ENCODE results near the gene CLMN.

Gene CLMN

DNA sequence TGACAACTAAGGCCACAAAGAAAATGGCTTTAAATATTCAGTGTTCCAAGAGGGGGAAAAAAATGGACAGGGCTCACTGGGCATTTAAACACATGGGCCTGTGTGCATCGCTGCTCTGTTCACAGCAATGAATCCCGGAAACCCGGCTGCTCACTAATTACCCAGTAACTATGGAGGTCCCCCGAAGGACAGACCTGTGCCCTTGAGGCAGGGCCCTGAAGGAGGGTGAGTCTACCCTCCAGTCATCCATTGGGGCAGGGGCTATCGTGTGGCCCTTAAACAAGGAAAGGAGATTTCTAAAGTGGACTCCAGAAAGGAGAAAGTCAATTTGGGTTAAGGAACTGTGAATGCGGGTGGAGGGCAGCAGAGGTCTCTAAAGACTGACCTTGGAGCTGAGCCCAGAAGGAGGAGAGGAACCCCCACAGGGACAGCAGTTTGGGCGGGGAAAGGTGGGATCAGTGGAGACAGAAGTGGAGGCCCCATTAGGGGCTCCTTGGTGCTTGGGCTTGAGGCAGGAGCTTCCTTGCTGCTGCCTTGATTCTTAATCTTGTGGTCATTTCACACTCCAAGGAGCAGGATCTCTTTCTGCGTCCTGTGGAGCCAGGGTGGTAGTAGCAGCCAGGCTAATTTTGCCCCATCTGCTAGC lies 1.4 kb upstream of the CLMN start:
- DNase-seq: no peak

DNA sequence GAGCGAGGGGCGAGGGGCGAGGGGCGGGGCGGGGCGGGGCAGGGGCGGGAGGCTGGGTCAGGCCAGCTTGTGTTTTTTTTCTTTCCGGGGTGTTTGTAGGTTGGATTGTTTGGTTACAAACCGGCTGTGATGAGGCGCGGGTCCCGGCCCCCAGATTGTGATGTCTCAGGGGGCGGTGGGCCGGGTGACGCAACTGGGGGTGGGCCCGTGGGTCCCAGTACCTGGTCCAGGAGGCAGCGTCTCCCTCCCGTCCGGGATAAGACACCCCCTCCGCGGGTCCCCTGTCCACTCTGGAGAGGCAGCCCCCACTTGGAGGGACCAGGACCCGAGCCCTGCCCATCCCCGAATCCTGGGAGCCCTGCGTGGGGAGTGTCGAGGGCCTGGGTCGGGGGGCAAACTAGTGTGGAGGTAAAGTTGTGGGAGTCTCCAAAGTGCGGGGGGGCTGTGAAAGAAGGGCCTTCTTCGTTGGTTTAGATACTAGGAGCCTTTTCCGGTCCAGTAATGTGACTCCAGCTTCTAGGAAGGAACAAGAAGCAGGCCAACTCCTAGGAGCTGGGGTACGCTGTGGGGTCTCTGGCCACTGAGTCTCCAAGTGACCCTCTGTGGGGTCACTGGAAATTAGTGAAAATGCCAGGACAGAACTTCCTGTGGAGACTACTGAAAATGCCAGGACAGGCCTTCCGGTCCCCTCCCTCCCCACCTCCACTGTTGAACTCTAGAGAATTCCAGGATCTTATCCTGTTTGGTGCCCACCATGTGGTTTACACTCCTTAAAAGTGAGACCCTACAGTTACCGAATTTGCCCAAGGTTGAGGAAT lies 579 bp upstream of the CLMN start:
- DNase-seq: no peak

DNA sequence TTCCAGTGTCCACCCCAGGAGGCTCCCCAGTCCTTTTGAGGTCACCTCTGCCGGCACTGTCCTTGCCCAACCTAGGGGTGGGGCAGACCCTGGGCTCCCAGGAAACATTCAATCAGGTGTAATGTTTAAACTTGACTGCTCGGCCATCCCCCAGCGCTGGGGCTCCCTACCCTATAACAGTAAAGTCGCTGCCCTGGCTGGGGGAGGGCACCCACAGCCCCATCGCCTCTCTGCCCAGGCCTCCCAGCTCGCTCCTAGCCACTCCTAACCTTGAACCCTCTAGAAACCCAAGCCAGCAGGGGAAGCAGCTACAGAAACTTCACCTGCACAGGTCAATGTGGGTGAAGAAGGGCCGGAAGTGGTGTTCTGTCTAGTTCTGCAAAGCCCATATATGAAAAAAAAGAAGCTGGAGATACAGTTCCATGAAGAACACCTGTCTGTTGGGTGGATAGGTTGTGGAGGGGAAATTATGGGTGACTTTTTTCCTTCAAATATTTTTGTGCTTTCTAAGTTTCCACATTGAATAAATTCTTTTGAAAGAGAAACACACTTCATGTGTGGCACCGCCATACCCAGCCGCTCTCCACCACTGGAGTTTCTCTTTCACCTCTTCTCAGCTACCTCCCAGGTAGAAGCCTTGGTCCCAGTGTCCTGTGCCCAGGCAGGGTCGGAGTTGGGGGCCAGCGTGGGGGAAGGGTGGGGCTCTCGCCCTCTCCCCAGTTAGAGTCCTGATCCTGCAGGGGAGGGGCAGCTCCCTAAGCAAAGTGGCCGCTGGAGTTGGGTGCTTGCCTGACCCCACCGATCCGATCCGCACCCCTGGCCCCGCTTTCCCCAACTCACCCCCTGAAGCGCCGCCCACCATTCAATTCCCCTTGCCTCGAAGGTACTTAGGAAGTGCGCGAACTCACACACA lies 1.1 kb downstream of the CLMN start:
- DNase-seq: no peak

- no peak for DNase-seq
These were observed 1.8 kb downstream of the CLMN start for GRCh38 chr14:95317817-95318343.

- no peak for DNase-seq
These were observed 2.9 kb downstream of the CLMN start for GRCh38 chr14:95316821-95317220.

DNA sequence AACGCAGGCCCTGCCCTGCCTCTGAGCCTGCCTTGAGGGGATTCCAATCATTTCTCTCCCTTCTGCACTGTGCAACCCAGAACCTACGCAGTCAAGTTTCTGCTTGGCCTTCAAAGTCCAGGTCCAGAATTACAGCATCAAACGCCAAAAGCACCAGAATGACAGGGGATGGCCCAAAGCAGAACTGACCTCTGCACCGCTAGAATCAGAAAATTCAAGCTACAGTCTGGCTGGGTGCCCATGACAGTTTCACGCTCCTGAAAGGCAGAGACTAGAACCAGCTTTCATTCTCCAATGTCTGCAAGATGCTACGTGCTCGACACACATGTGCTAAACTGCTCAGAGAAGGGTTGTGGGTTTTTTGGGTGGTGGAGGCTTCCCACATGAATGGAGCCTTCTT lies 4.1 kb downstream of the CLMN start:
- DNase-seq: no peak

- DNase-seq: no peak
These were observed 4.6 kb downstream of the CLMN start for GRCh38 chr14:95315156-95315555.

- no peak for DNase-seq
These were observed 5.1 kb downstream of the CLMN start for GRCh38 chr14:95314609-95315008.

- DNase-seq: no peak
These were observed 6.0 kb downstream of the CLMN start for GRCh38 chr14:95313707-95314106.

GRCh38 chr14:95313190-95313589 lies 6.5 kb downstream of the CLMN start:
- no peak for DNase-seq

DNA sequence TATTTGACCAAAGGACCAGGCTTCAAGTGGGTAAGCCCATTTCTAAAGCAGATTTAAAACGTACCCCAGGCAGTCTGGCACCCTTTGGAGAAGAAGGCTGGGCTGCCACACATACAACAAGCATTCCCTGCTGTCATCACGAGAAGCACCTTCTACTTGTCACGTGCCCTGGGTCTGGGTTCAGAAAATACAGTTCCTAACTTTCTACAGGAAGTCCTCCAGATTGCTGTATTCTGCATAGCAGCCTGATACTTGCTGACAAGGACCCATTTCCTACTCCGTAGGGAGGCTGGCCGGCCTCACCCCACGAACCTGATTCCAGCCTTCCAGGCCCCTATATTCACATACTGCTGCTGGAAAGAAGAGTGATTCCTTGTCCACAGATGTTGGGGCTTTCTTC lies 7.4 kb downstream of the CLMN start:
- DNase-seq: no peak

- DNase-seq: peak; percentile 38
These were observed 8.0 kb downstream of the CLMN start for GRCh38 chr14:95311752-95312151.

DNA sequence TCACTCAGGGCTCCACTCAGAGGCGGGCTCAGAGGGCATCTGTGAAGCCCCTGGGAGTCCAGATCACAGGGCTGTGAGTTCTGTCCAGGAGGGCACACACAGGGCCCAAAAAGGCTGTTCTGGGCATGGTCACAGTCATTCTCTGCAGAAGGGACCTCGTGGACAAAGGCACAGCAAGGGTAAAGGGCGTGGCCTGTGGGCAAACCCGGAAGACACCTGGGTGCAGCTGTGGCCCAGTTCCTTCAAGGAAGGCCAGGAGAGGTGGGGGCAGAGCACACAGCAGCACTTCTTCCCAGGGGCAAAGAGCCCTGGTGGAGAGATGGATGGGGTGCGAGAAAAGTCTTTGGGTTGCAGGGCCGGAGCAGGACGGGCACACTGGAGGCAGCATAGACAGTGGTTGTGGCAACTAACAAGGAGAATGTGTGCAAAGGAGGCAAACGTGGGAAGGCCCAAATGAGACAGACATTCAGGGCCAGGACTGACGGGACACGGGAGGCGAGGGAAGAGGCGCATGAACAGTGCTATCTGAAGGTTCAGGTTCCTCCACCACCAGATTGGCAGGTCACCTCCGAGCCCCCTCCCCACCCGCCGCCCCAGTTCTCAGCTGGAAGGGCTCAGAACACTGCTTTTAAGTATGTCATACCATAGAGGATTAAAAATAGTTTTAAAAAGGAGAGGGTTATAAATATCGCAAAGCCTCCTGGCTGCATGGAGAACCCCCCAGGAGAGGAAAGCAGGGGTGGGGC lies 8.9 kb downstream of the CLMN start:
- no peak for DNase-seq

- no peak for DNase-seq
These were observed 10.3 kb downstream of the CLMN start for GRCh38 chr14:95309261-95310051.

DNA sequence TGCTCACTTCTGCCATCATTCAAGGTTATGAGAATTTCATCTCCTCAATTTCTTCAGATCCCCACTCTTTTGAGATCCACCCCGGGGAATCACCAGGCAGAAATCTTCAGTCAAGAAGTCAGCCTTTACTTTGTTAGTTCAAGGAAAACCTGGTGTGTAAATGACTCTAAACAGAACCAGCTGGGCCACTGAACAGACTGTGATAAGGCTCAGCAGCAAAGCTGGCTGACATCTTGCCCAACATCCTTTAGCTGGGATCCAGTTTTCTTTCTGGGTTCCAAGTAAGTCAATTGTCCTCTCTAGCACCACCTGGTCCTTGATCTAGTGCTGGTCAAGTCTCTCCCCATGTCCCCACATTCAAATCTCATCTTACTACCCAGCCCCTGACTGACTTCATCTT lies 11.6 kb downstream of the CLMN start:
- DNase-seq: no peak

GRCh38 chr14:95307402-95308041 lies 12.2 kb downstream of the CLMN start:
- no peak for DNase-seq

- no peak for DNase-seq
These were observed 13.8 kb downstream of the CLMN start for GRCh38 chr14:95305940-95306339.

DNA sequence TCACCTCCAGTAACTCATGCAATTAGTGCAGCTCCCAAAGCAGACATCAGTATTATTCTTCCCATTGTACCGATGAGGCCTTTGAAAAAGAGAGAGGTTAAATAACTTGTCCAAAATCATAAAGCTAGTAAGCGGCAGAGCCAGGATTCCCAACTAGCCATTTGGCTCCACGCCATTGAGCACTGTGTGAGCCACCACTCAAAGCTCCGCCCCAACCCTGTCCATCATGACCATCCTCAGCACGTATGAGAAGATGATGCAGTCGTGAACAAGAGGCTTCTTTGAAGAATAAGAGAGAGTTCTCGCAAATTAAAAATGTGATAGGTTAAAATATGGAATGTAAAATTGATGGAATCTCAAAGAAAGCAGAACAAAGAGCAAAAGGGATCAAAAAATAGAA lies 14.6 kb downstream of the CLMN start:
- no peak for DNase-seq

DNA sequence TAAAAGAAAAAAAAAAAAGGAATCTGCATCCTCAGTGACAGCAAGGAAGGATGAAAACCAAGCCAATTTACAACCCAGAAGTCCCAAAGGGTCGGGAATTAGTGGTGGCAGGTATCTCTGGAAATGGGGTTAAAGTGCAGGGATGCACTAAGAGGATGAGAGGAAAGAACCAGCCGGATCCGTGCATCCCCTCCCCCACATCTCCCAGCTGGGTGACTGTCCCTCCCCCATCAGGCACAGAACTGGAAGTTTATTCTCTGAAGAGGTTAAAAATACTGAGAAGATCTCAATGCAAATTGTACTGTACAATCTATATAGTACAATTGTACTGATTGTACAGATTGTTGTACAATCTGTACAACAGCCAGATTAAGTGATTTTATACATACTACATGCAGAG lies 15.4 kb downstream of the CLMN start:
- DNase-seq: no peak

GRCh38 chr14:95303552-95303951 lies 16.2 kb downstream of the CLMN start:
- no peak for DNase-seq
